K562 (cell line): Measurements from ENCODE around the gene C20orf96. TPM values are rescaled to one million over a fixed set of nuclear protein-coding genes. Genes with fewer than 3 reads are reported as not detected.

Experiments used
- ATAC-seq: fragments of 200-7000 bp; cut with Tn5 transposase; 3 replicates; pipeline ENCODE4 v1.9.1; 2020; ENCODE audit warnings: moderate library complexity
- BruUV-seq: library from RNA; stranded (reverse); fragments of 400-500 nt; replicated peaks from 2 replicates; lab custom pipeline; 2021; lab: Mats Ljungman, UMichigan
- CTCF ChIA-PET: fragments of 300-600 bp; formaldehyde crosslinking; extraction: SDS; loops from one replicate; lab custom pipeline; 2021; ENCODE audit warnings: low intra/inter-chr PET ratio; lab: Yijun Ruan, JAX
- POLR2A ChIA-PET: fragments of 300-600, 350-650 bp; sonication (Branson Sonifier 250); formaldehyde crosslinking; extraction: SDS; loops from one replicate; lab custom pipeline; 2021; ENCODE audit warnings: antibody characterized with exemption, inconsistent platforms; lab: Yijun Ruan, JAX
- DNase-seq, 4 experiments: peaks; one replicate each; pipeline versions ENCODE4 v3.0.0 to v3.0.0-alpha.2; 2011 to 2018; ENCODE audit warnings: low spot score in 3 of 4, mixed read lengths in 3 of 4; ENCODE audit errors: extremely low read depth in 1 of 4
- FAIRE-seq: peaks from 2 replicates; lab custom pipeline; 2011; peaks lifted over from hg19 to GRCh38; lab: Jason Lieb, UNC
- H2AFZ ChIP-seq: 2 replicates; pipeline ENCODE4 v1.6.0; 2011; ENCODE audit warnings: low read depth, low read length, control low read depth, inconsistent platforms
- H3K27ac ChIP-seq: fragments of 200-600 bp; 3 replicates; pipeline ENCODE4 v1.8.0; 2011; ENCODE audit warnings: low read depth, mild to moderate bottlenecking, control low read depth, inconsistent platforms, low read length, moderate library complexity, mixed read lengths; ENCODE audit errors: extremely low read depth
- H3K27me3 ChIP-seq, 2 experiments: fragments of 300-600 bp in 1 of 2; 2 replicates in 1 of 2; 3 replicates in 1 of 2; pipeline versions ENCODE4 v1.6.0 to v1.8.0; 2011; ENCODE audit warnings: inconsistent platforms in 2 of 2, low read length in 2 of 2, mild to moderate bottlenecking in 1 of 2, mixed read lengths in 1 of 2, moderate library complexity in 1 of 2; ENCODE audit not compliant: control insufficient read depth in 2 of 2, insufficient read depth in 2 of 2
- H3K36me3 ChIP-seq: fragments of 300-600 bp; 3 replicates; pipeline ENCODE4 v1.8.0; 2011; ENCODE audit warnings: mild to moderate bottlenecking, low read length, inconsistent platforms; ENCODE audit not compliant: control insufficient read depth, insufficient read depth
- H3K4me1 ChIP-seq, 2 experiments: fragments of 200-600 bp in 1 of 2; replicated peaks in 1 of 2; 2 replicates in 1 of 2; 3 replicates in 1 of 2; pipeline versions ENCODE4 v1.5.1 to v1.8.0; 2011; ENCODE audit warnings: inconsistent platforms in 2 of 2, low read length in 2 of 2, mild to moderate bottlenecking in 1 of 2, mixed read lengths in 1 of 2, moderate library complexity in 1 of 2; ENCODE audit not compliant: control insufficient read depth in 2 of 2, insufficient read depth in 2 of 2
- H3K4me2 ChIP-seq: 2 replicates; pipeline ENCODE4 v1.6.1; 2011; ENCODE audit warnings: low read length, control low read depth, inconsistent platforms, mixed read lengths; ENCODE audit not compliant: insufficient read depth
- H3K4me3 ChIP-seq: fragments of 200-600 bp; sonication (generic), shearing (Covaris generic); 2 replicates; pipeline ENCODE4 v1.5.1; 2016; ENCODE audit warnings: control low read depth, inconsistent platforms
- H3K79me2 ChIP-seq: fragments of 200-600 bp; 3 replicates; pipeline ENCODE4 v1.8.0; 2011; ENCODE audit warnings: low read length, inconsistent platforms; ENCODE audit not compliant: control insufficient read depth, insufficient read depth
- H3K9ac ChIP-seq, 2 experiments: 2 replicates each; pipeline versions ENCODE4 v1.6.0 to v1.6.1; 2011; ENCODE audit warnings: low read depth in 2 of 2, low read length in 2 of 2, control low read depth in 1 of 2, inconsistent platforms in 1 of 2, mild to moderate bottlenecking in 1 of 2, mixed read lengths in 1 of 2; ENCODE audit not compliant: insufficient read depth in 1 of 2
- H3K9me1 ChIP-seq: one replicate; pipeline ENCODE4 v1.6.0; 2011; ENCODE audit warnings: inconsistent platforms, mild to moderate bottlenecking, low read length, moderate library complexity; ENCODE audit not compliant: control insufficient read depth, insufficient read depth
- H3K9me3 ChIP-seq: replicated peaks from 2 replicates; pipeline ENCODE4 v1.5.1; 2011; ENCODE audit warnings: low read depth, low read length, inconsistent platforms; ENCODE audit not compliant: control insufficient read depth, insufficient read depth
- H4K20me1 ChIP-seq: replicated peaks from 2 replicates; pipeline ENCODE4 v1.6.1; 2011; ENCODE audit warnings: low read length, inconsistent platforms, mixed read lengths; ENCODE audit not compliant: control insufficient read depth, insufficient read depth
- C11orf30 ChIP-seq: fragments of 450-650 bp; IDR thresholded peaks from 2 replicates; pipeline ENCODE4 v1.6.1; 2016; ENCODE audit warnings: low read depth, mild to moderate bottlenecking
- CCAR2 ChIP-seq: fragments of 200-400 bp; formaldehyde crosslinking; IDR thresholded peaks from 2 replicates; pipeline ENCODE4 v1.6.1; 2017; ENCODE audit warnings: mild to moderate bottlenecking, low read depth, low read length
- MAFF ChIP-seq: IDR thresholded peaks from 2 replicates; pipeline ENCODE4 v1.6.1; 2012; ENCODE audit warnings: low read length, improper control_type of control experiment
- MAFG ChIP-seq: fragments of 450-650 bp; conservative IDR thresholded peaks from 2 replicates; pipeline ENCODE4 v1.6.1; 2016; ENCODE audit warnings: missing genetic modification characterization, missing compliant biosample characterization
- MAFK ChIP-seq: IDR thresholded peaks from 2 replicates; pipeline ENCODE4 v1.6.1; 2011; ENCODE audit warnings: low read length, improper control_type of control experiment
- TBP ChIP-seq: optimal IDR thresholded peaks from 2 replicates; pipeline ENCODE3; 2011; ENCODE audit warnings: low read depth, low read length, improper control_type of control experiment
- ZNF316 ChIP-seq: fragments of 450-650 bp; IDR thresholded peaks from 2 replicates; pipeline ENCODE4 v1.6.1; 2016
- WGBS: fragments of 100-300 bp; shearing (Covaris generic); methylation state at CpG from one replicate; pipeline ENCODE4 v1.1.6; 2016; ENCODE audit warnings: low coverage, mixed read lengths; ENCODE audit not compliant: insufficient coverage; ENCODE audit errors: missing lambda C conversion rate; 5-methylcytosine and 5-hydroxymethylcytosine counted together
- in situ Hi-C: fragments of 300-500 bp; cut with MboI; formaldehyde crosslinking; loops from 4 replicates; pipeline ENCODE4 v1.15.0; 2018; ENCODE audit warnings: inconsistent platforms, mixed read lengths
- intact Hi-C: fragments of 100-400 bp; cut with micrococcal nuclease; formaldehyde crosslinking; loops from 2 replicates; pipeline ENCODE4 v1.14.2; 2022
- polyA plus RNA-seq, 8 experiments: library from polyadenylated mRNA; depleted of rRNA in 4 of 8; stranded (reverse) in 5 of 8; unstranded in 3 of 8; fragments of >200 nt; fragmentation: Nextera tagmentation in 2 of 8; fragmentation: Illumina TruSeq in 1 of 8; extraction: Ambion mirVana in 2 of 8; extraction: Trizol in 1 of 8; gene quantifications; 2 replicates each; pipeline versions ENCODE4 v1.2.1 to v1.2.3, GENCODE V29; 2011 to 2014; ENCODE audit warnings: inconsistent platforms in 1 of 8, missing spikeins in 1 of 8
- total RNA-seq, 7 experiments: library from RNA; depleted of rRNA in 6 of 7; stranded (reverse); fragments of >200 nt in 6 of 7; fragmentation: Illumina TruSeq in 2 of 7; extraction: Trizol in 2 of 7; gene quantifications; 2 replicates each; pipeline versions ENCODE4 v1.2.1 to v1.2.3, GENCODE V29; 2011 to 2021; ENCODE audit warnings: low replicate concordance in 1 of 7

C20orf96 gene
- total and polyA plus RNA-seq, 9 of the 15 experiments (the other 6 are each of a cell fraction or from before 2014, with no cell fraction given) = 1.7 to 11.7 (median 4.2) TPM

DNA sequence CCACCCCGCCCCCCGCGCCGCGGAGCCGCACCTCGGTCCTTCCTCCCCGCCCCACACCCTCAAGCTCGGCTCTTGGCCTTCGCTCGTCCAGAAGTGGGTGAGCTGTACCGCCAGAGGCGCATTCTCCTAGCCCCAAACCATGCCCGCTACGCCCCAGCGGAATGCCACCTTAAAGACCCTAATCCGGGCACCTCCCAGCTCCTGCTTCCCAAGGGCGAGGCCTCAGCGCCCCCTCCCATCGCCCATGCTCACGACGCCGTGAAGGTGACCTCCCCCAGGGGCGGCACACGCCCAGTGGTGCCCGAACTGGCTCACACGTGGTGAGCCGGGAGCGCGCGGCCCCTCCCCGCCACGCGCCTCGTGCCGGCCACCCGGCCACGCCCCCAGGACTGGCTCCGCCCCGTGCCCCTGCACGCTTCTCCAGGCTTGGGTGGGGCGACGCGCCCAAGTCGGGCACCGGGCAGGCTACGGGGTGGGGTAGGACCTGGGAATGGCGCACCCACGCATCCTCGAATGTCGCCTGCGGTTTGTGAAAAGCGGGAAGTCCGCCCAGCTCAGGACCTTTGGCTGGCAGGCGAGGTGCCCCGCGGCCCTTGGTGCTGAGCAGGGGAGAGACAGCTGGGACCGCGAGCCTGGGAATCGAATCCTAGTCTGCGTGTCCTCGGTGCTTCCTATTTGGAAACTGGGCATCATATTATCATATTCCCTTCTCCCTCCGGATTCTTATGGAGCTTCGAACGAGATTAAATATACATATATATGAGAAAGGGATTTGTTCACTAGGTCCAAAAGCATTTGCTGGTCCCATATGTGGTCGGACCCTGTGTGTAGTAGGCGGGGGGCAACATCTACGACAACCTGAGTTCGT, 33.9 kb upstream of the C20orf96 start (continued):
- peak; percentile 47 for TF ChIP-seq TBP

DNA sequence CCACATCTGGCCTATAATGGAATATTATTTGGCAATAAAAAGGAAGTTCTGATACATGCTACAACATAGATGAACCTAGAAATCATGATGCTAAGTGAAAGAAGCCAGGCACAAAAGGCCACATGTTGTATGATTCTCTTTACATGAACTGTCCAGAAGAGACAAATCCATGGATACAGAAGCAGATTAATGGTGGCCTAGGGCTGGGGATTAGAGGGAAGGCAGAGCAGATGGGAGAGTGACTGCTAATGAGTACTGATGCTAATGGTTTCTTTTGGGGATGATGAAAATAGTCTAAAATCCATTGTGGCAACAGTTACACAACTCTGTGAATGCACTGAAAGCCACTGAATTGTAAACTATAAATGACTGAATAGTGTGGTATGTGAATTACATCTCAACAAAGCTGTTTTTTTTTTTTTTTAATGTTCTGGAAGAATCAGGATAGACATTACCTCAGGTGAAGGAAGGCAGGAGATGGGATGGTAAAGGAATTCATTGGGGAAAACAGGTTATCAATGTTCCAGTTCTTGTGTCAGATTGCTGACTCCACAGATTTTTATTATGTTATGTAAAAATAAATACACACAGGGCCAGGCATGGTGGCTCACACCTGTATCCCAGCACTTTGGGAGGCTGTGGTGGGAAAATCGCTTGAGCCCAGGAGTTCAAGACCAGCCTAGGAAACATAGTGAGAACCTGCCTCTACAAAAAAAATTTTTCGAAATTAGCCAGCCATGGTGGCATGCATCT, 25.9 kb upstream of the C20orf96 start:
- intact Hi-C loops = no loop called here
- TF ChIP-seq MAFK (peak; percentile 62), MAFF (peak; percentile 57), C11orf30 (peak; percentile 70), MAFG (tag) (peak; percentile 58; the same call in 1 of the 2 replicates), ZNF316 (peak; percentile 78), CCAR2 (no peak)
- TF ChIP-seq, all 486 proteins: peak for 5
- H3K4me3 ChIP-seq = no peak overlapping the region
- no peak overlapping the region for H3K4me2 ChIP-seq
- H4K20me1 ChIP-seq = no peaks in the 10 kb centered on the region
- no TSS peak for BruUV-seq
- H3K9me3 ChIP-seq = no peaks in the 10 kb centered on the region
- no peak overlapping the region for H3K27ac ChIP-seq
- FAIRE-seq (no peak), DNase-seq (no peak), ATAC-seq (no peak)
- no peaks in the 10 kb centered on the region for H3K27me3 ChIP-seq
- no peak overlapping the region for H2AFZ ChIP-seq
- 30% methylated on average over 2 of the region's 2 CpGs for WGBS
- no peaks in the 10 kb centered on the region for H3K9me1 ChIP-seq
- ChIA-PET CTCF (no interaction called here), POLR2A (no interaction called here)
- no peak overlapping the region for H3K9ac ChIP-seq
- no peaks in the 10 kb centered on the region for H3K4me1 ChIP-seq
- in situ Hi-C loops = no loop called here
- no peaks in the 10 kb centered on the region for H3K79me2 ChIP-seq
- H3K36me3 ChIP-seq = no peaks in the 10 kb centered on the region
